ENCODE results near the gene PPP1R11. TPM values are rescaled to one million over a fixed set of nuclear protein-coding genes. Genes with fewer than 3 reads are reported as not detected.

PPP1R11 gene
- total and polyA plus RNA-seq, 2 of the 13 experiments (the other 11 are each of a cell fraction or from before 2014, with no cell fraction given) = 32.1 to 58.9 TPM

DNA sequence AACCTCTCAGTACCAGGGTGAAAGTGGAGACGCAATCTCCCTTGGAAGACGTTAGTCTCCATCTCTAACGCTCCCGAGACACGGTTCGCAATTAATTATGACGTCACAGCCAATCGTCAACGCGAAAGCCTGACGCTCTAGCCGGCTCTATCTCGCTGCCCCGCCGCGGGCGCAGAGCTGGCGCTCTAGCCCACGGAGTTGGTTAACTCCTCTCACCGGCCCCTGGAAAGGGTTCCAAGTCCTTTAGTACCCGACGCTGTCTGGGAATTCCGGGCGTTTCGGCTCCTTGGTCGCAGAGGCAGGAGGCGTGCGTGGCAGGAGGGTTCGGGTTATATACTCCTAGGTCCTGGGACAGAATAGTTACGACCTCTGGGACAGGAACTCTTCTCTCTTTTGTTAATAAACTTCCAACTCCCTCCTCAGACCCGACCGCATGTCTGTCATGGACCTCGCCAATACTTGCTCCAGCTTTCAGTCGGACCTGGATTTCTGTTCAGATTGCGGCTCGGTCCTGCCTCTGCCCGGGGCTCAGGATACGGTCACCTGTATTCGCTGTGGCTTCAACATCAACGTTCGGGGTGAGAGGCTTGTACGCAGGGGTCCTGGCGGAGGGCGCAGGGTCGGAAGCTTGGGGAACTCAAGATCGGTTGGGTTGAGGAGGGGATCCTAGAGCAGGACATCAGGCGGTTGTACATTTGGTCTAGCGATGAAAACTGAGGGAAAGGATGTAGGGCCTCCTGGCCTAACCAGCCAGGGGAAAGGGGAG lies 5.7 kb upstream of the PPP1R11 start, which contains the start of gene POLR1H:
POLR1H (plus strand) TSS at position 174 of the 766 bp plus-strand sequence; CDS start at position 434, 260 bp downstream.
- Histone ChIP-seq H3K4me2 (ENCODE audit: low read depth, low read length) (peak within 1 kb of the TSS; percentile 99), H3K27ac (ENCODE audit: extremely low read length, insufficient read depth, low read length) (peak within 1 kb of the TSS; percentile 75), H3K27me3 (ENCODE audit: control insufficient read depth in 1 of 2, insufficient read depth in 2 of 2, low read length in 2 of 2) (peaks cover 0 to 4% of the 10 kb centered on the region in 2 experiments; a peak in 1 of 5 replicates), H3K9ac (ENCODE audit: insufficient read depth, low read depth, low read length) (peak within 1 kb of the TSS; percentile 90), H3K9me3 (ENCODE audit: low read length) (no peaks in the 10 kb centered on the region), H3K79me2 (ENCODE audit: insufficient read depth, low read length) (peaks cover 37% of the 10 kb centered on the region), H2AFZ (ENCODE audit: low read length) (peak within 1 kb of the TSS; percentile 92), H4K20me1 (ENCODE audit: insufficient read depth, low read length) (no peaks in the 10 kb centered on the region), H3K36me3 (replicated peaks in 1 of 2; ENCODE audit: control insufficient read depth in 1 of 2, insufficient read depth in 2 of 2, low read length in 2 of 2) (peaks cover 0 to 9% of the 10 kb centered on the region in 2 experiments; a peak in 2 of 5 replicates), H3K4me3 (replicated peaks in 1 of 3; ENCODE audit: insufficient read depth in 1 of 3, low read depth in 2 of 3, low read length in 3 of 3) (peak within 1 kb of the TSS; percentile 89 to 99 (median 93)), H3K4me1 (ENCODE audit: insufficient read depth, low read length) (peaks cover 35% of the 10 kb centered on the region)
- FAIRE-seq (peak; percentile 94), ATAC-seq (peak; percentile 98), DNase-seq (ENCODE audit: low spot score) (peak; percentile 95)
- ChIA-PET CTCF (ENCODE audit: low intra/inter-chr PET ratio, low total read pairs) (no interaction called here), POLR2A (interaction anchor here (0.7 to 2.8 kb wide), 22 partner anchors 9 to 1920 kb away, joined by 3 to 35 read pairs (median 4); partner anchors contain the start of genes RNF39, TRIM15, TRIM26 and ZKSCAN8)
- under 1% methylated on average over 40 of the region's 48 CpGs for WGBS (ENCODE audit: low lambda C conversion rate)
- in situ Hi-C loops (cut with HindIII; ENCODE audit: extremely low pct_ligation_motif_present, low pct_unique_long_range_greater_than_20kb) (no loop called here), intact Hi-C loops (cut with micrococcal nuclease; ENCODE audit: unreplicated experiment) (loop anchor here (1.0 to 2.0 kb wide), 2 partner anchors 42 to 110 kb away; no protein-coding TSS in a partner anchor)
- BruUV-seq (replicated peaks) = TSS peak; percentile 74
- TF ChIP-seq ZNF121 (CRISPR knock-in tag; IDR thresholded peaks at IDR 0.05) (0 out of 2 replicates have a peak, but pooled peaks have one; percentile 42), HMG20A (CRISPR knock-in tag; IDR thresholded peaks at IDR 0.05; ENCODE audit: borderline replicate concordance) (peak; percentile 59), HDAC1 (CRISPR knock-in tag; IDR thresholded peaks at IDR 0.05) (peak; percentile 88), KDM5B (CRISPR knock-in tag; IDR thresholded peaks at IDR 0.05; ENCODE audit: borderline replicate concordance) (peak; percentile 87), CEBPB (IDR thresholded peaks at IDR 0.05; ENCODE audit: borderline replicate concordance, low read depth, low read length) (peak; percentile 13; the same call in 1 of the 2 replicates)
- TF ChIP-seq, protein P1, sequence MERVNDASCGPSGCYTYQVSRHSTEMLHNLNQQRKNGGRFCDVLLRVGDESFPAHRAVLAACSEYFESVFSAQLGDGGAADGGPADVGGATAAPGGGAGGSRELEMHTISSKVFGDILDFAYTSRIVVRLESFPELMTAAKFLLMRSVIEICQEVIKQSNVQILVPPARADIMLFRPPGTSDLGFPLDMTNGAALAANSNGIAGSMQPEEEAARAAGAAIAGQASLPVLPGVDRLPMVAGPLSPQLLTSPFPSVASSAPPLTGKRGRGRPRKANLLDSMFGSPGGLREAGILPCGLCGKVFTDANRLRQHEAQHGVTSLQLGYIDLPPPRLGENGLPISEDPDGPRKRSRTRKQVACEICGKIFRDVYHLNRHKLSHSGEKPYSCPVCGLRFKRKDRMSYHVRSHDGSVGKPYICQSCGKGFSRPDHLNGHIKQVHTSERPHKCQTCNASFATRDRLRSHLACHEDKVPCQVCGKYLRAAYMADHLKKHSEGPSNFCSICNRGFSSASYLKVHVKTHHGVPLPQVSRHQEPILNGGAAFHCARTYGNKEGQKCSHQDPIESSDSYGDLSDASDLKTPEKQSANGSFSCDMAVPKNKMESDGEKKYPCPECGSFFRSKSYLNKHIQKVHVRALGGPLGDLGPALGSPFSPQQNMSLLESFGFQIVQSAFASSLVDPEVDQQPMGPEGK (CRISPR knock-in tag; IDR thresholded peaks at IDR 0.05) = peak; percentile 34; the same call in 1 of the 2 replicates
- TF ChIP-seq, protein P2, sequence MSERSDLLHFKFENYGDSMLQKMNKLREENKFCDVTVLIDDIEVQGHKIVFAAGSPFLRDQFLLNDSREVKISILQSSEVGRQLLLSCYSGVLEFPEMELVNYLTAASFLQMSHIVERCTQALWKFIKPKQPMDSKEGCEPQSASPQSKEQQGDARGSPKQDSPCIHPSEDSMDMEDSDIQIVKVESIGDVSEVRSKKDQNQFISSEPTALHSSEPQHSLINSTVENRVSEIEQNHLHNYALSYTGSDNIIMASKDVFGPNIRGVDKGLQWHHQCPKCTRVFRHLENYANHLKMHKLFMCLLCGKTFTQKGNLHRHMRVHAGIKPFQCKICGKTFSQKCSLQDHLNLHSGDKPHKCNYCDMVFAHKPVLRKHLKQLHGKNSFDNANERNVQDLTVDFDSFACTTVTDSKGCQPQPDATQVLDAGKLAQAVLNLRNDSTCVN (CRISPR knock-in tag; IDR thresholded peaks at IDR 0.05; ENCODE audit: borderline replicate concordance) = peak; percentile 39; the same call in 1 of the 2 replicates
- TF ChIP-seq, protein P3, sequence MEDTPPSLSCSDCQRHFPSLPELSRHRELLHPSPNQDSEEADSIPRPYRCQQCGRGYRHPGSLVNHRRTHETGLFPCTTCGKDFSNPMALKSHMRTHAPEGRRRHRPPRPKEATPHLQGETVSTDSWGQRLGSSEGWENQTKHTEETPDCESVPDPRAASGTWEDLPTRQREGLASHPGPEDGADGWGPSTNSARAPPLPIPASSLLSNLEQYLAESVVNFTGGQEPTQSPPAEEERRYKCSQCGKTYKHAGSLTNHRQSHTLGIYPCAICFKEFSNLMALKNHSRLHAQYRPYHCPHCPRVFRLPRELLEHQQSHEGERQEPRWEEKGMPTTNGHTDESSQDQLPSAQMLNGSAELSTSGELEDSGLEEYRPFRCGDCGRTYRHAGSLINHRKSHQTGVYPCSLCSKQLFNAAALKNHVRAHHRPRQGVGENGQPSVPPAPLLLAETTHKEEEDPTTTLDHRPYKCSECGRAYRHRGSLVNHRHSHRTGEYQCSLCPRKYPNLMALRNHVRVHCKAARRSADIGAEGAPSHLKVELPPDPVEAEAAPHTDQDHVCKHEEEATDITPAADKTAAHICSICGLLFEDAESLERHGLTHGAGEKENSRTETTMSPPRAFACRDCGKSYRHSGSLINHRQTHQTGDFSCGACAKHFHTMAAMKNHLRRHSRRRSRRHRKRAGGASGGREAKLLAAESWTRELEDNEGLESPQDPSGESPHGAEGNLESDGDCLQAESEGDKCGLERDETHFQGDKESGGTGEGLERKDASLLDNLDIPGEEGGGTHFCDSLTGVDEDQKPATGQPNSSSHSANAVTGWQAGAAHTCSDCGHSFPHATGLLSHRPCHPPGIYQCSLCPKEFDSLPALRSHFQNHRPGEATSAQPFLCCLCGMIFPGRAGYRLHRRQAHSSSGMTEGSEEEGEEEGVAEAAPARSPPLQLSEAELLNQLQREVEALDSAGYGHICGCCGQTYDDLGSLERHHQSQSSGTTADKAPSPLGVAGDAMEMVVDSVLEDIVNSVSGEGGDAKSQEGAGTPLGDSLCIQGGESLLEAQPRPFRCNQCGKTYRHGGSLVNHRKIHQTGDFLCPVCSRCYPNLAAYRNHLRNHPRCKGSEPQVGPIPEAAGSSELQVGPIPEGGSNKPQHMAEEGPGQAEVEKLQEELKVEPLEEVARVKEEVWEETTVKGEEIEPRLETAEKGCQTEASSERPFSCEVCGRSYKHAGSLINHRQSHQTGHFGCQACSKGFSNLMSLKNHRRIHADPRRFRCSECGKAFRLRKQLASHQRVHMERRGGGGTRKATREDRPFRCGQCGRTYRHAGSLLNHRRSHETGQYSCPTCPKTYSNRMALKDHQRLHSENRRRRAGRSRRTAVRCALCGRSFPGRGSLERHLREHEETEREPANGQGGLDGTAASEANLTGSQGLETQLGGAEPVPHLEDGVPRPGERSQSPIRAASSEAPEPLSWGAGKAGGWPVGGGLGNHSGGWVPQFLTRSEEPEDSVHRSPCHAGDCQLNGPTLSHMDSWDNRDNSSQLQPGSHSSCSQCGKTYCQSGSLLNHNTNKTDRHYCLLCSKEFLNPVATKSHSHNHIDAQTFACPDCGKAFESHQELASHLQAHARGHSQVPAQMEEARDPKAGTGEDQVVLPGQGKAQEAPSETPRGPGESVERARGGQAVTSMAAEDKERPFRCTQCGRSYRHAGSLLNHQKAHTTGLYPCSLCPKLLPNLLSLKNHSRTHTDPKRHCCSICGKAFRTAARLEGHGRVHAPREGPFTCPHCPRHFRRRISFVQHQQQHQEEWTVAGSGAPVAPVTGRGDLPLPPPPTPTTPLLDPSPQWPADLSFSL (CRISPR knock-in tag; IDR thresholded peaks at IDR 0.05) = no peak; the same call in 1 of the 2 replicates
- TF ChIP-seq, protein P4, sequence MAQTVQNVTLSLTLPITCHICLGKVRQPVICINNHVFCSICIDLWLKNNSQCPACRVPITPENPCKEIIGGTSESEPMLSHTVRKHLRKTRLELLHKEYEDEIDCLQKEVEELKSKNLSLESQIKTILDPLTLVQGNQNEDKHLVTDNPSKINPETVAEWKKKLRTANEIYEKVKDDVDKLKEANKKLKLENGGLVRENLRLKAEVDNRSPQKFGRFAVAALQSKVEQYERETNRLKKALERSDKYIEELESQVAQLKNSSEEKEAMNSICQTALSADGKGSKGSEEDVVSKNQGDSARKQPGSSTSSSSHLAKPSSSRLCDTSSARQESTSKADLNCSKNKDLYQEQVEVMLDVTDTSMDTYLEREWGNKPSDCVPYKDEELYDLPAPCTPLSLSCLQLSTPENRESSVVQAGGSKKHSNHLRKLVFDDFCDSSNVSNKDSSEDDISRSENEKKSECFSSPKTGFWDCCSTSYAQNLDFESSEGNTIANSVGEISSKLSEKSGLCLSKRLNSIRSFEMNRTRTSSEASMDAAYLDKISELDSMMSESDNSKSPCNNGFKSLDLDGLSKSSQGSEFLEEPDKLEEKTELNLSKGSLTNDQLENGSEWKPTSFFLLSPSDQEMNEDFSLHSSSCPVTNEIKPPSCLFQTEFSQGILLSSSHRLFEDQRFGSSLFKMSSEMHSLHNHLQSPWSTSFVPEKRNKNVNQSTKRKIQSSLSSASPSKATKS (CRISPR knock-in tag; IDR thresholded peaks at IDR 0.05) = 0 out of 2 replicates have a peak, but pooled peaks have one; percentile 39
